Colonic mucosa (tissue), 4 donors: ENCODE measurements around the gene FHL2. TPM values are rescaled to one million over a fixed set of nuclear protein-coding genes. Genes with fewer than 3 reads are reported as not detected.

Source experiments
- DNase-seq: peaks from one replicate; pipeline ENCODE4 v3.0.0-alpha.2; 2020
- H3K27ac ChIP-seq: fragments of 200-600 bp; one replicate; pipeline ENCODE4 v1.8.0; 2021
- H3K27me3 ChIP-seq: fragments of 200-600 bp; one replicate; pipeline ENCODE4 v1.8.0; 2021
- H3K36me3 ChIP-seq: fragments of 200-600 bp; one replicate; pipeline ENCODE4 v1.8.0; 2021
- H3K4me1 ChIP-seq: fragments of 200-600 bp; one replicate; pipeline ENCODE4 v1.8.0; 2021; ENCODE audit warnings: mild to moderate bottlenecking
- H3K4me3 ChIP-seq: fragments of 200-600 bp; one replicate; pipeline ENCODE4 v1.8.0; 2021
- H3K9ac ChIP-seq, 2 donors: one replicate each; pipeline ENCODE4 v1.7.0; 2013; ENCODE audit warnings: control low read depth in 2 of 2, low read depth in 2 of 2, low read length in 2 of 2
- H3K9me3 ChIP-seq: fragments of 200-600 bp; one replicate; pipeline ENCODE4 v1.8.0; 2021
- intact Hi-C: fragments of 100-400 bp; cut with DNase I; formaldehyde crosslinking; loops from one replicate; pipeline ENCODE4 v1.14.1; 2022
- total RNA-seq, 2 donors: library from RNA; stranded (reverse); fragmentation: NEBNext Ultra II Directional in 1 of 2; extraction: Animal tissue kit (Norgen Biotek cat#: 25700) in 1 of 2; gene quantifications; one replicate each; pipeline ENCODE4 v1.2.1, GENCODE V29; 2021
- TF ChIP-seq, protein P1 (sequence below): fragments of 200-600 bp; IDR thresholded peaks from one replicate; pipeline ENCODE4 v1.8.0; 2022; ENCODE audit warnings: antibody characterized with exemption, mild to moderate bottlenecking
- donor health status: healthy.
- donor health status: DM: no; HTN: no; CAD: no.
- donor health status: DM: no; HTN: no; CAD: no.

FHL2 gene
- total RNA-seq, 2 donors from 2014 or later = 103 to 212 TPM

GRCh38 chr2:105385731-105386540 lies 12.9 kb downstream of the FHL2 start:
- Histone ChIP-seq H3K27ac (peak overlapping the region; percentile 94), H3K9me3 (no peaks in the 10 kb centered on the region), H3K9ac (peak overlapping the region in 1 of 2 donors; percentile 71), H3K4me3 (no peak overlapping the region), H3K36me3 (no peaks in the 10 kb centered on the region), H3K27me3 (no peaks in the 10 kb centered on the region), H3K4me1 (peaks cover 4% of the 10 kb centered on the region)
- peak; percentile 77 for DNase-seq
- intact Hi-C loops = no loop called here
- TF ChIP-seq, protein P1, sequence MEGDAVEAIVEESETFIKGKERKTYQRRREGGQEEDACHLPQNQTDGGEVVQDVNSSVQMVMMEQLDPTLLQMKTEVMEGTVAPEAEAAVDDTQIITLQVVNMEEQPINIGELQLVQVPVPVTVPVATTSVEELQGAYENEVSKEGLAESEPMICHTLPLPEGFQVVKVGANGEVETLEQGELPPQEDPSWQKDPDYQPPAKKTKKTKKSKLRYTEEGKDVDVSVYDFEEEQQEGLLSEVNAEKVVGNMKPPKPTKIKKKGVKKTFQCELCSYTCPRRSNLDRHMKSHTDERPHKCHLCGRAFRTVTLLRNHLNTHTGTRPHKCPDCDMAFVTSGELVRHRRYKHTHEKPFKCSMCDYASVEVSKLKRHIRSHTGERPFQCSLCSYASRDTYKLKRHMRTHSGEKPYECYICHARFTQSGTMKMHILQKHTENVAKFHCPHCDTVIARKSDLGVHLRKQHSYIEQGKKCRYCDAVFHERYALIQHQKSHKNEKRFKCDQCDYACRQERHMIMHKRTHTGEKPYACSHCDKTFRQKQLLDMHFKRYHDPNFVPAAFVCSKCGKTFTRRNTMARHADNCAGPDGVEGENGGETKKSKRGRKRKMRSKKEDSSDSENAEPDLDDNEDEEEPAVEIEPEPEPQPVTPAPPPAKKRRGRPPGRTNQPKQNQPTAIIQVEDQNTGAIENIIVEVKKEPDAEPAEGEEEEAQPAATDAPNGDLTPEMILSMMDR = no peak

DNA sequence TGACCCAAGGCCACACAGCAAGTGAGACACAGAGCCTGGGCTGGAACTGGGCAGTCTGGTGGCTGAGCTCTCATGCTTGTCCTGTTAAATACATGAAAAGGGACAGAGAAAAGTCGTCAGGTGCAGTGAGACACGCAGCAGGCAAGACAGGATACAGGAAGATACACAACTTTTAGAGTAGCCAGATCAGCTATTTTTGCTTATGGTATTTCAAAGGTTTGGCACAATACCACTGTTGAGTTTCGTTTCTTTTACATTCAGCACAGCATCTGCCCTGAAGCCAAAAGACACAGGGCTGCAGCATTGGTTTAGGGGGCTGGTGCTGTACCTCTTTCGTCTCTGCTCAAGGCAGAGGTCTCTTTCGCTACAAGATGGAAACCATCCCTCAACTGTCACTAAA lies 14.0 kb downstream of the FHL2 start:
- Histone ChIP-seq H3K4me3 (no peak overlapping the region), H3K4me1 (peaks cover 4% of the 10 kb centered on the region), H3K9me3 (no peaks in the 10 kb centered on the region), H3K27ac (peak overlapping the region; percentile 94), H3K9ac (peak overlapping the region in 1 of 2 donors; percentile 13), H3K27me3 (no peaks in the 10 kb centered on the region), H3K36me3 (no peaks in the 10 kb centered on the region)
- TF ChIP-seq, protein P1 = no peak
- intact Hi-C loops = loop anchor here (5.0 kb wide), 1 partner anchor 67 kb away; no protein-coding TSS in a partner anchor
- DNase-seq = no peak

GRCh38 chr2:105384216-105384615 lies 14.6 kb downstream of the FHL2 start:
- TF ChIP-seq, protein P1 = no peak
- no peaks in the 10 kb centered on the region for H3K36me3 ChIP-seq
- H3K4me1 ChIP-seq = peaks cover 4% of the 10 kb centered on the region
- DNase-seq = no peak
- H3K27ac ChIP-seq = peak overlapping the region; percentile 94
- no peak overlapping the region for H3K4me3 ChIP-seq
- intact Hi-C loops = loop anchor here (5.0 kb wide), 1 partner anchor 68 kb away; no protein-coding TSS in a partner anchor
- no peaks in the 10 kb centered on the region for H3K27me3 ChIP-seq
- no peak overlapping the region for H3K9ac ChIP-seq
- no peaks in the 10 kb centered on the region for H3K9me3 ChIP-seq

DNA sequence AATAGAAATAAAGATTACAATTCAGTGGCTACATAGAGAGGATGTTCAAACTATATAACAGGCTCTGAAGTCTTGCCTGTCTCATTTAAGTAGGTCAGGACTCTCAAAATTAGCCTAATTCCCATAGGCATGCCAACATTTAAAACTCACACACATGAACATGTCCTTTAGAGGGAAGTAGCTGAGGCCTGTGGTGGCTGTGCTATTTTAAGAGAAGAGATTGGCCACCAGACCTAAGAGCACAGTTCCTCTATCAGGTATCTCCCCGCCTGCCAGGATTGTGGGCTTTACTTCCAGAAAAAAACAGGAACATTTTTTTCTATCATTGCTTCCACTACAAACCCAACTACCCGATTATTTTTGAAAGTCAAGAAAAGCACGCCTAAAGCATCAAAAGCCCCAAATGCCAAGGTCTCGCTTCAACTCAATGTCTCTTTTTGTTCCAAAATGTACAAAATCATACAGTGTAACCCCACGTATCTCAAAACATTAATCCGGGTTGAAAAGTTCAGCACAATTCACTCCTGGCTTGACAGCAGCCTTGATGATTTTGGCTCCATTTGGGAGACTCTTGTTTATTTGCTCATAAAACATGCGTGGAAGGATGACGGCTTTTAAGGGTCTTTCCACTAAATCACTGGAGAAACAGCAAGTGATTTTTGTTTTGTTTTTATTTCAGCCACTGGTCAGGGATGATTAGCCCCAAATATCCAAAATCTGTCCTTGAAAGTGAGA lies 15.3 kb downstream of the FHL2 start:
- Histone ChIP-seq H3K27ac (no peak overlapping the region), H3K27me3 (no peaks in the 10 kb centered on the region), H3K9ac (no peak overlapping the region), H3K4me1 (peaks cover 4% of the 10 kb centered on the region), H3K9me3 (no peaks in the 10 kb centered on the region), H3K4me3 (no peak overlapping the region), H3K36me3 (peaks cover 1% of the 10 kb centered on the region)
- intact Hi-C loops = loop anchor here (5.0 kb wide), 1 partner anchor 69 kb away; no protein-coding TSS in a partner anchor
- TF ChIP-seq, protein P1 = no peak
- no peak for DNase-seq

- no peak for DNase-seq
- TF ChIP-seq, protein P1 = no peak
- Histone ChIP-seq H3K36me3 (peaks cover 5% of the 10 kb centered on the region), H3K4me1 (peaks cover 4% of the 10 kb centered on the region), H3K9ac (peak overlapping the region in 1 of 2 donors; percentile 1), H3K4me3 (no peak overlapping the region), H3K9me3 (no peaks in the 10 kb centered on the region), H3K27ac (no peak overlapping the region), H3K27me3 (no peaks in the 10 kb centered on the region)
- intact Hi-C loops = loop anchor here (5.0 kb wide), 1 partner anchor 70 kb away; no protein-coding TSS in a partner anchor
These were observed 16.7 kb downstream of the FHL2 start for GRCh38 chr2:105382177-105382576.
